Bronchial epithelial cell (primary cell): ENCODE measurements around the gene NOD2. TPM values are rescaled to one million over a fixed set of nuclear protein-coding genes. Genes with fewer than 3 reads are reported as not detected.

ENCODE experiments used
- DNase-seq: peaks from one replicate; pipeline ENCODE4 v3.0.0-alpha.2; 2010; ENCODE audit warnings: low read depth
- FAIRE-seq: peaks from 2 replicates; lab custom pipeline; 2011; peaks lifted over from hg19 to GRCh38; lab: Jason Lieb, UNC
- H3K27me3 ChIP-seq: 2 replicates; pipeline ENCODE4 v1.5.1; 2011; ENCODE audit warnings: low read length; ENCODE audit not compliant: control insufficient read depth, insufficient read depth
- H3K36me3 ChIP-seq: 2 replicates; pipeline ENCODE4 v1.5.1; 2011; ENCODE audit warnings: low read length; ENCODE audit not compliant: control insufficient read depth, insufficient read depth
- H3K4me3 ChIP-seq: 2 replicates; pipeline ENCODE4 v1.5.1; 2011; ENCODE audit warnings: mild to moderate bottlenecking, low read depth, low read length, control low read depth
- CTCF ChIP-seq: IDR thresholded peaks from 2 replicates; pipeline ENCODE4 v1.5.1; 2011; ENCODE audit warnings: mild to moderate bottlenecking, moderate library complexity, low read length, control low read depth, inconsistent platforms; ENCODE audit not compliant: insufficient read depth, severe bottlenecking
- total RNA-seq: library from RNA; depleted of rRNA; stranded (reverse); fragments of >200 nt; gene quantifications from 2 replicates; pipeline ENCODE4 v1.2.1, GENCODE V29; 2014

NOD2 gene
- total RNA-seq, 1 donor from 2014 or later: 2.4 TPM

- TF ChIP-seq CTCF: no peak
- H3K36me3 ChIP-seq: no peaks in the 10 kb centered on the region
- FAIRE-seq (no peak), DNase-seq (no peak)
- H3K27me3 ChIP-seq: no peaks in the 10 kb centered on the region
- H3K4me3 ChIP-seq: no peak overlapping the region
Observed at GRCh38 chr16:50709980-50710379, 16.6 kb downstream of the NOD2 start.

GRCh38 chr16:50711040-50711439 lies 17.6 kb downstream of the NOD2 start:
- H3K27me3 ChIP-seq: no peaks in the 10 kb centered on the region
- DNase-seq: no peak
- H3K36me3 ChIP-seq: no peaks in the 10 kb centered on the region
- no peak overlapping the region for H3K4me3 ChIP-seq
- FAIRE-seq: no peak
- TF ChIP-seq CTCF: no peak

- H3K36me3 ChIP-seq: no peaks in the 10 kb centered on the region
- DNase-seq: no peak
- FAIRE-seq: no peak
- H3K27me3 ChIP-seq: no peaks in the 10 kb centered on the region
- H3K4me3 ChIP-seq: no peak overlapping the region
- TF ChIP-seq CTCF: no peak
Observed at GRCh38 chr16:50711862-50712559, 18.6 kb downstream of the NOD2 start.

- DNase-seq: no peak
- H3K36me3 ChIP-seq: no peaks in the 10 kb centered on the region
- no peak overlapping the region for H3K4me3 ChIP-seq
- FAIRE-seq: no peak
- no peaks in the 10 kb centered on the region for H3K27me3 ChIP-seq
- TF ChIP-seq CTCF: no peak
Observed at GRCh38 chr16:50712560-50712898, 19.1 kb downstream of the NOD2 start.

- no peak for TF ChIP-seq CTCF
- DNase-seq (no peak), FAIRE-seq (peak; percentile 50)
- Histone ChIP-seq H3K36me3 (no peaks in the 10 kb centered on the region), H3K27me3 (no peaks in the 10 kb centered on the region), H3K4me3 (no peak overlapping the region)
Observed at GRCh38 chr16:50712956-50713355, 19.6 kb downstream of the NOD2 start.

GRCh38 chr16:50717091-50717490 lies 23.7 kb downstream of the NOD2 start:
- DNase-seq (no peak), FAIRE-seq (no peak)
- H3K27me3 ChIP-seq: no peaks in the 10 kb centered on the region
- no peak for TF ChIP-seq CTCF
- no peaks in the 10 kb centered on the region for H3K36me3 ChIP-seq
- no peak overlapping the region for H3K4me3 ChIP-seq
